B cell (primary cell): ENCODE results near the gene GUCA2B. TPM values are rescaled to one million over a fixed set of nuclear protein-coding genes. Genes with fewer than 3 reads are reported as not detected.

Experiments
- ATAC-seq: fragments of 200-7000 bp; cut with Tn5 transposase; one replicate; pipeline ENCODE4 v1.10.0; 2021; ENCODE audit warnings: low read depth, mild to moderate bottlenecking, moderate number of reproducible peaks, moderate library complexity
- CTCF ChIA-PET: fragments of 350-600 bp; sonication (Branson Sonifier 250); formaldehyde crosslinking; loops from one replicate; lab custom pipeline; 2021; ENCODE audit warnings: antibody characterized with exemption, inconsistent platforms; lab: Charles Lee
- POLR2A ChIA-PET: fragments of 350-600 bp; sonication (Branson Sonifier 250); formaldehyde crosslinking; loops from one replicate; lab custom pipeline; 2021; ENCODE audit warnings: antibody characterized with exemption; lab: Charles Lee
- DNase-seq: peaks from one replicate; pipeline ENCODE4 v3.0.0; 2013
- H2AFZ ChIP-seq: 2 replicates; pipeline ENCODE4 v1.6.1; 2012; ENCODE audit warnings: mild to moderate bottlenecking, low read depth, low read length; ENCODE audit not compliant: insufficient read depth, poor library complexity, severe bottlenecking
- H3K27ac ChIP-seq, 2 donors: 1 replicate in 1 of 2; 2 replicates in 1 of 2; pipeline ENCODE4 v1.5.1; 2012 to 2013; ENCODE audit warnings: low read length in 2 of 2, mild to moderate bottlenecking in 2 of 2, moderate library complexity in 1 of 2
- H3K27me3 ChIP-seq, 4 experiments: fragments of 200-600 bp in 1 of 4; sonication (generic) in 1 of 4; replicated peaks in 1 of 4; 1 replicate in 2 of 4; 2 replicates in 2 of 4; pipeline versions ENCODE4 v1.6.1 to v1.7.0; 2013 to 2016; ENCODE audit warnings: low read length in 3 of 4, mild to moderate bottlenecking in 2 of 4, mixed read lengths in 1 of 4, moderate library complexity in 1 of 4; ENCODE audit not compliant: insufficient read depth in 4 of 4, control insufficient read depth in 3 of 4; ENCODE audit errors: control extremely low read depth in 1 of 4
- H3K36me3 ChIP-seq, 2 experiments: replicated peaks in 1 of 2; 1 replicate in 1 of 2; 2 replicates in 1 of 2; pipeline versions ENCODE4 v1.6.1 to v1.7.1; 2013; ENCODE audit warnings: low read length in 1 of 2; ENCODE audit not compliant: insufficient read depth in 2 of 2, control insufficient read depth in 1 of 2; ENCODE audit errors: control extremely low read depth in 1 of 2, extremely low read depth in 1 of 2
- H3K4me1 ChIP-seq, 2 donors: fragments of 200-600 bp in 1 of 2; sonication (generic) in 1 of 2; 1 replicate in 1 of 2; 2 replicates in 1 of 2; pipeline versions ENCODE4 v1.5.1 to v1.6.1; 2013 to 2017; ENCODE audit warnings: low read length in 2 of 2; ENCODE audit not compliant: control insufficient read depth in 2 of 2, insufficient read depth in 2 of 2
- H3K4me2 ChIP-seq: replicated peaks from 2 replicates; pipeline ENCODE3; 2012; ENCODE audit warnings: mild to moderate bottlenecking, low read depth, low read length; ENCODE audit not compliant: poor library complexity, severe bottlenecking
- H3K4me3 ChIP-seq, 5 experiments: fragments of 200-600 bp in 1 of 5; sonication (generic) in 1 of 5; 1 replicate in 3 of 5; 2 replicates in 2 of 5; pipeline versions ENCODE4 v1.5.1 to v1.7.0; 2011 to 2016; ENCODE audit warnings: low read length in 4 of 5, mild to moderate bottlenecking in 4 of 5, low read depth in 2 of 5, control low read depth in 1 of 5, moderate library complexity in 1 of 5; ENCODE audit not compliant: insufficient read depth in 1 of 5; ENCODE audit errors: control extremely low read depth in 1 of 5, extremely low read depth in 1 of 5
- H3K79me2 ChIP-seq: fragments of 200-600 bp; sonication (generic); one replicate; pipeline ENCODE4 v1.6.0; 2016; ENCODE audit warnings: low read length; ENCODE audit not compliant: control insufficient read depth, insufficient read depth
- H3K9ac ChIP-seq: fragments of 200-600 bp; sonication (generic); 2 replicates; pipeline ENCODE4 v1.6.1; 2017; ENCODE audit warnings: mild to moderate bottlenecking, low read length, moderate library complexity
- H3K9me3 ChIP-seq, 3 donors: one replicate each; pipeline versions ENCODE4 v1.6.1 to v1.7.1; 2013; ENCODE audit warnings: low read length in 2 of 3; ENCODE audit not compliant: control insufficient read depth in 2 of 3, insufficient read depth in 1 of 3; ENCODE audit errors: control extremely low read depth in 1 of 3
- H4K20me1 ChIP-seq: 2 replicates; pipeline ENCODE4 v1.6.0; 2012; ENCODE audit warnings: mild to moderate bottlenecking, low read length; ENCODE audit not compliant: insufficient read depth, control insufficient read depth, poor library complexity, severe bottlenecking
- H3K27ac Mint-ChIP-seq: one replicate; pipeline ENCODE4 v1.8.0; 2021; ENCODE audit warnings: mixed read lengths
- H3K27me3 Mint-ChIP-seq: one replicate; pipeline ENCODE4 v1.8.0; 2021; ENCODE audit warnings: mixed read lengths
- H3K4me1 Mint-ChIP-seq: one replicate; pipeline ENCODE4 v1.8.0; 2021; ENCODE audit warnings: mixed read lengths
- H3K4me3 Mint-ChIP-seq: one replicate; pipeline ENCODE4 v1.8.0; 2021; ENCODE audit warnings: mixed read lengths
- H3K9me3 Mint-ChIP-seq: one replicate; pipeline ENCODE4 v1.8.0; 2022; ENCODE audit warnings: mixed read lengths; ENCODE audit not compliant: insufficient read depth
- CTCF ChIP-seq: fragments of 200-600 bp; IDR thresholded peaks from one replicate; pipeline ENCODE4 v1.8.0; 2022; ENCODE audit warnings: antibody characterized with exemption, mild to moderate bottlenecking
- EZH2 ChIP-seq: IDR thresholded peaks from 2 replicates; pipeline ENCODE4 v1.6.1; 2012; ENCODE audit warnings: borderline replicate concordance, low read depth, mild to moderate bottlenecking, moderate library complexity, low read length; ENCODE audit not compliant: insufficient read depth, poor library complexity, severe bottlenecking
- WGBS: methylation state at CpG from one replicate; pipeline ENCODE4 v1.1.5; 2013; ENCODE audit warnings: missing lambda C conversion rate; ENCODE audit not compliant: insufficient coverage; 5-methylcytosine and 5-hydroxymethylcytosine counted together
- intact Hi-C: fragments of 100-400 bp; cut with micrococcal nuclease; formaldehyde crosslinking; loops from one replicate; pipeline ENCODE4 v1.10.0; 2022
- polyA plus RNA-seq: library from polyadenylated mRNA; depleted of rRNA; stranded (reverse); fragments of >200 nt; gene quantifications from 2 replicates; pipeline ENCODE4 v1.2.3, GENCODE V29; 2012
- total RNA-seq, 2 donors: library from RNA; stranded (reverse); fragments of 120-200 nt in 1 of 2; gene quantifications; 1 replicate in 1 of 2; 2 replicates in 1 of 2; pipeline versions ENCODE4 v1.2.3 to v1.2.4, GENCODE V29; 2013 to 2022

GUCA2B gene
- total and polyA plus RNA-seq, 2 donors (not counting 1 experiment from before 2014, with no cell fraction given) = not detected

- no peak overlapping the region for H3K4me3 Mint-ChIP-seq
- peaks cover 13% of the 10 kb centered on the region for H3K27me3 Mint-ChIP-seq
- ChIA-PET POLR2A (no interaction called here), CTCF (interaction anchor here (0.5 kb wide), 1 partner anchor 1939 kb away, joined by 3 read pairs; no protein-coding TSS in a partner anchor)
- no peak for TF ChIP-seq EZH2
- no peak for TF ChIP-seq CTCF
- H3K9ac ChIP-seq = no peak overlapping the region
- no peak overlapping the region for H3K27ac Mint-ChIP-seq
- intact Hi-C loops = no loop called here
- H3K27ac ChIP-seq = no peak overlapping the region
- no peaks in the 10 kb centered on the region for H3K4me1 ChIP-seq
- H3K27me3 ChIP-seq = no peaks in the 10 kb centered on the region
- DNase-seq (no peak), ATAC-seq (no peak)
- H3K4me3 ChIP-seq = no peak overlapping the region
- H4K20me1 ChIP-seq = no peaks in the 10 kb centered on the region
- no CpG with 5 or more reads among the region's 6 CpGs for WGBS
- no peaks in the 10 kb centered on the region for H3K79me2 ChIP-seq
- H3K9me3 ChIP-seq = no peaks in the 10 kb centered on the region
- H3K4me2 ChIP-seq = no peak overlapping the region
- H3K9me3 Mint-ChIP-seq = no peaks in the 10 kb centered on the region
- no peak overlapping the region for H2AFZ ChIP-seq
- no peaks in the 10 kb centered on the region for H3K36me3 ChIP-seq
- H3K4me1 Mint-ChIP-seq = no peaks in the 10 kb centered on the region
These were observed 414 bp downstream of the GUCA2B start for GRCh38 chr1:42153624-42154023.

- H3K4me3 Mint-ChIP-seq = no peak overlapping the region
- H3K4me1 Mint-ChIP-seq = no peaks in the 10 kb centered on the region
- no peak overlapping the region for H3K27ac ChIP-seq
- intact Hi-C loops = no loop called here
- H4K20me1 ChIP-seq = no peaks in the 10 kb centered on the region
- no peaks in the 10 kb centered on the region for H3K4me1 ChIP-seq
- TF ChIP-seq CTCF = no peak
- TF ChIP-seq EZH2 = no peak
- POLR2A ChIA-PET = no interaction called here
- H3K27me3 ChIP-seq = no peaks in the 10 kb centered on the region
- peaks cover 11% of the 10 kb centered on the region for H3K27me3 Mint-ChIP-seq
- no peak overlapping the region for H2AFZ ChIP-seq
- CTCF ChIA-PET = no interaction called here
- ATAC-seq = no peak
- H3K4me2 ChIP-seq = no peak overlapping the region
- no peaks in the 10 kb centered on the region for H3K79me2 ChIP-seq
- 89% methylated on average over 13 of the region's 13 CpGs for WGBS
- H3K4me3 ChIP-seq = no peak overlapping the region
- DNase-seq = no peak
- H3K9me3 Mint-ChIP-seq = no peaks in the 10 kb centered on the region
- no peaks in the 10 kb centered on the region for H3K36me3 ChIP-seq
- no peak overlapping the region for H3K27ac Mint-ChIP-seq
- H3K9me3 ChIP-seq = no peaks in the 10 kb centered on the region
- no peak overlapping the region for H3K9ac ChIP-seq
These were observed 1.5 kb downstream of the GUCA2B start for GRCh38 chr1:42154685-42155084.
